Nephron progenitor cell (in vitro differentiated cells): ENCODE results near the gene LARGE2.
"Not testable (repeated sequence)": the region's sequence is repeated elsewhere in the genome, so short reads cannot be mapped to it uniquely, and the experiment has no call there.

Experiments
- DNase-seq: peaks from one replicate; pipeline ENCODE4 v3.0.0; 2021
- H3K27ac Mint-ChIP-seq: 2 replicates; pipeline ENCODE4 v1.8.0; 2021; ENCODE audit warnings: mild to moderate bottlenecking, moderate library complexity, mixed read lengths
- H3K27me3 Mint-ChIP-seq: 2 replicates; pipeline ENCODE4 v1.8.0; 2021; ENCODE audit warnings: mild to moderate bottlenecking, low read depth, mixed read lengths; ENCODE audit not compliant: poor library complexity
- H3K36me3 Mint-ChIP-seq: 2 replicates; pipeline ENCODE4 v1.8.0; 2021; ENCODE audit warnings: low read depth, mixed read lengths
- H3K4me1 Mint-ChIP-seq: 2 replicates; pipeline ENCODE4 v1.8.0; 2021; ENCODE audit warnings: mixed read lengths
- H3K4me3 Mint-ChIP-seq: 2 replicates; pipeline ENCODE4 v1.8.0; 2021; ENCODE audit warnings: mild to moderate bottlenecking, moderate library complexity, mixed read lengths
- H3K9me3 Mint-ChIP-seq: 2 replicates; pipeline ENCODE4 v1.8.0; 2021; ENCODE audit warnings: mild to moderate bottlenecking, moderate library complexity, mixed read lengths
- TF ChIP-seq, protein P1 (sequence below): fragments of 200-600 bp; sonication (generic); IDR thresholded peaks from 2 replicates; pipeline ENCODE4 v1.5.0; 2021; ENCODE audit warnings: antibody characterized with exemption

Gene LARGE2

DNA sequence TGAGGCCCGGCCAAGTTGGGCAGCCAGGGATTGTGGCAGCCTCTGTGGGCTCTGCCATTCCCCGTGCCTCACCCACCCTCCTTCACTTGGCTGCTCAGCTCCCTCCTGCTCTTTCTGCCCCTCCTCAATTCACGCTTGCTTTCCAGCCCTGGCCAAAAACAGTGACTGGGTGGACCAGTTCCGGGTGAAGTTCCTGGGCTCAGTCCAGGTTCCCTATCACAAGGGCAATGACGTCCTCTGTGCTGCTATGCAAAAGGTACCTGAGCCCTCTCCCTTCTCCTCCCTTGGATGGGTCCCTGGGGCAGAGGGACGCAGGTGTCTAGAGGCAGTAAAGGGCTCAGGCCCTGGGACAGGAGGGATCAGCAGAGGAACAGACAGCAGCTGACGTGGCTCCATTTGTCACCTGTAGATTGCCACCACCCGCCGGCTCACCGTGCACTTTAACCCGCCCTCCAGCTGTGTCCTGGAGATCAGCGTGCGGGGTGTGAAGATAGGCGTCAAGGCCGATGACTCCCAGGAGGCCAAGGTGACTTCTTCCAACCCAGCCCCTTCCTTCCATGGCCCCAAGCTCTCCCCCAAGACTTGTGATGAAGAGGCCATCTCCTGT lies 18.0 kb upstream of the LARGE2 start:
- TF ChIP-seq, protein P1, sequence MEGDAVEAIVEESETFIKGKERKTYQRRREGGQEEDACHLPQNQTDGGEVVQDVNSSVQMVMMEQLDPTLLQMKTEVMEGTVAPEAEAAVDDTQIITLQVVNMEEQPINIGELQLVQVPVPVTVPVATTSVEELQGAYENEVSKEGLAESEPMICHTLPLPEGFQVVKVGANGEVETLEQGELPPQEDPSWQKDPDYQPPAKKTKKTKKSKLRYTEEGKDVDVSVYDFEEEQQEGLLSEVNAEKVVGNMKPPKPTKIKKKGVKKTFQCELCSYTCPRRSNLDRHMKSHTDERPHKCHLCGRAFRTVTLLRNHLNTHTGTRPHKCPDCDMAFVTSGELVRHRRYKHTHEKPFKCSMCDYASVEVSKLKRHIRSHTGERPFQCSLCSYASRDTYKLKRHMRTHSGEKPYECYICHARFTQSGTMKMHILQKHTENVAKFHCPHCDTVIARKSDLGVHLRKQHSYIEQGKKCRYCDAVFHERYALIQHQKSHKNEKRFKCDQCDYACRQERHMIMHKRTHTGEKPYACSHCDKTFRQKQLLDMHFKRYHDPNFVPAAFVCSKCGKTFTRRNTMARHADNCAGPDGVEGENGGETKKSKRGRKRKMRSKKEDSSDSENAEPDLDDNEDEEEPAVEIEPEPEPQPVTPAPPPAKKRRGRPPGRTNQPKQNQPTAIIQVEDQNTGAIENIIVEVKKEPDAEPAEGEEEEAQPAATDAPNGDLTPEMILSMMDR = no peak
- no peak overlapping the region for H3K4me3 Mint-ChIP-seq
- no peaks in the 10 kb centered on the region for H3K9me3 Mint-ChIP-seq
- peaks cover 29% of the 10 kb centered on the region for H3K4me1 Mint-ChIP-seq
- no peak overlapping the region for H3K27ac Mint-ChIP-seq
- no peak for DNase-seq
- H3K27me3 Mint-ChIP-seq = peaks cover 6% of the 10 kb centered on the region
- no peaks in the 10 kb centered on the region for H3K36me3 Mint-ChIP-seq

DNA sequence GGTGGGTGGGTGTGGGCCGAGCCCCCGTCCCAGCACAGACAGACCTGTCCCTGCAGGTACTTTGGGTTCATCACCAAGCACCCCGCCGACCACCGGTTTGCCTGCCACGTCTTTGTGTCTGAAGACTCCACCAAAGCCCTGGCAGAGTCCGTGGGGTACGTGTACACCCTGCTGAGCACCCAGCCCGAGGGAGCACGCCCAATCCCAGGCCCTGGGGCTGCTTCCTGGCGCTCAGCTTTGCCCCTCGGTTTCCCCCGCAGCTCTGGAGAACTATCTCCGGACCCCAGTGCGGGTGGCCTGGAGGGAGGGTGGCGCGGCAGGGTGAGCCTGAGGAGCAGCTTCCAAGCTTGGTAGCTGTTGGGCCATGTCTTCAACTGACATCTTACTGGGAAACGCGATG lies 17.4 kb upstream of the LARGE2 start:
- H3K9me3 Mint-ChIP-seq = no peaks in the 10 kb centered on the region
- TF ChIP-seq, protein P1 = no peak
- H3K36me3 Mint-ChIP-seq = no peaks in the 10 kb centered on the region
- H3K27ac Mint-ChIP-seq = no peak overlapping the region
- H3K27me3 Mint-ChIP-seq = peaks cover 6% of the 10 kb centered on the region
- DNase-seq = no peak
- H3K4me1 Mint-ChIP-seq = peaks cover 29% of the 10 kb centered on the region
- H3K4me3 Mint-ChIP-seq = no peak overlapping the region

DNA sequence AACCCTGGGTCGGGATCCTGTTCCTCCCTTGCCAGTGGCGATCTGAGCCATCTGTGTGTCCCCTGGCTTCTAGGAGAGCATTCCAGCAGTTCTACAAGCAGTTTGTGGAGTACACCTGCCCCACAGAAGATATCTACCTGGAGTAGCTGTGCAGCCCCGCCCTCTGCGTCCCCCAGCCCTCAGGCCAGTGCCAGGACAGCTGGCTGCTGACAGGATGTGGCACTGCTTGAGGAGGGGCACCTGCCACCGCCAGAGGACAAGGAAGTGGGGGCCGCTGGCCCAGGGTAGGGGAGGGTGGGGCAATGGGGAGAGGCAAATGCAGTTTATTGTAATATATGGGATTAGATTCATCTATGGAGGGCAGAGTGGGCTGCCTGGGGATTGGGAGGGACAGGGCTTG lies 16.9 kb upstream of the LARGE2 start:
- H3K4me1 Mint-ChIP-seq = peaks cover 25% of the 10 kb centered on the region

DNA sequence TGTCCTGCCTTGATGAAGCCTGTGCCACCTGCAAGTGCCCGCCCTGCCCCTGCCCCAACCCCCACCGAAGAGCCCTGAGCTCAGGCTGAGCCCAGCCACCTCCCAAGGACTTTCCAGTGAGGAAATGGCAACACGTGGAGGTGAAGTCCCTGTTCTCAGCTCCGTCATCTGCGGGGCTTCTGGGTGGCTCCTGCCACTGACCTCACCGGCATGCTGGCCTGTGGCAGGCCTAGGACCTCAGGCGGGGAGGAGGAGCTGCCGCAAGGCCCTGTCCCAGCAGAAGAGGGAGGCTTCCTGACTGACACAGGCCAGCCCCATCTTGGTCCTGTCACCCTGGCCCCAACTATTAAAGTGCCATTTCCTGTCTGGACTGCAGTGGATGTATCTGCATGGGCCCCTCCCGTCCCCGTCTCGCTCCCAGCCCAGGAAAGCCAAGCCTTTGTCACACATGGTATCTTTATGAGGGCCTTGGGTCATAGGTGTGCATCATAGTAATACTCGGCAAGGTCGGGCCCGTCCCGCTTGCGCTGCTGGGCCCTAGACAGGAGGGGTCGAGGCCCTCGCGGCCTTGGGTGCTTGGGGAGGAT lies 16.3 kb upstream of the LARGE2 start:
- DNase-seq = no peak
- Mint-ChIP-seq H3K9me3 (no peaks in the 10 kb centered on the region), H3K4me1 (peaks cover 20% of the 10 kb centered on the region), H3K27me3 (no peaks in the 10 kb centered on the region), H3K4me3 (no peak overlapping the region), H3K27ac (peak overlapping the region; percentile 49), H3K36me3 (no peaks in the 10 kb centered on the region)
- TF ChIP-seq, protein P1 = no peak

More for the DNA sequence above, 16.9 kb upstream of the LARGE2 start:
- H3K27ac Mint-ChIP-seq, H3K4me3 Mint-ChIP-seq, H3K27me3 Mint-ChIP-seq, H3K9me3 Mint-ChIP-seq, DNase-seq, H3K36me3 Mint-ChIP-seq: not testable (repeated sequence)

DNA sequence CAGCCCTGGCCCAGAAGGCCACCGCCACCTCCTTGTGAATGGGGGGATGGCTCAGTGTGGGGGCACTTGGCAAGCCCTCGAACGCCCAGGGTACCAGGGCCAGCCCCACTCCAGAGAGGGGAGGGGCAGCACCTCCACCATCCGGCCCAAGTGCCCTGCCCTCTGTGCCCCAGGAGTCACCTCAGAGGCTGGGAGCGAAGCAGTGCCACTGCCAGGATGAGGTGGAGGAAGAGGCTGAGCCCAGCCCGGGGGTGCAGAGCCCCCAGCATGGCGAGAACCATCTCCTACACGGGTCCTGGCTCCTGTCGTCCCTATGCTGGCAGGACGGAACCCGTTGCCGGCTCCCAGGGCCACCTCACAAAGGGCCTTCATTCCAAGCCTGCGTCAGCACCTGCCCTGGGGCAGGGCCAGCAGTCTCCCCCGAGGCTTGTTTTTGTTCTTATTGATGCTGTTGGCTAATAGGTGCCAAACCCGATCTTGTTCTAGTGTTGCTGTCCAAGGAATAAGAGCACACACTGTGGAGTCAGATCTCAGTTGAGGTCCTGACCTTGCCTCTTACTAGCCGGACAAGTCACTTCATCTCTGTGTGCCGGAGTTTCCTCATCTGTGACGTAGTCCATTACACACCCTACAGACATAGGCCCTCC lies 15.4 kb upstream of the LARGE2 start, which contains the start of gene FREY1:
Gene FREY1 (minus strand): TSS at position 307 of the 647 bp plus-strand sequence. CDS start 26 bp downstream, at position 281.
- H3K4me3 Mint-ChIP-seq = no peak within 1 kb of the TSS
- TF ChIP-seq, protein P1 = no peak
- H3K27ac Mint-ChIP-seq = peak within 1 kb of the TSS; percentile 93
- H3K27me3 Mint-ChIP-seq = no peaks in the 10 kb centered on the region
- no peak for DNase-seq
- H3K36me3 Mint-ChIP-seq = no peaks in the 10 kb centered on the region
- H3K9me3 Mint-ChIP-seq = no peaks in the 10 kb centered on the region
- peaks cover 11% of the 10 kb centered on the region for H3K4me1 Mint-ChIP-seq

DNA sequence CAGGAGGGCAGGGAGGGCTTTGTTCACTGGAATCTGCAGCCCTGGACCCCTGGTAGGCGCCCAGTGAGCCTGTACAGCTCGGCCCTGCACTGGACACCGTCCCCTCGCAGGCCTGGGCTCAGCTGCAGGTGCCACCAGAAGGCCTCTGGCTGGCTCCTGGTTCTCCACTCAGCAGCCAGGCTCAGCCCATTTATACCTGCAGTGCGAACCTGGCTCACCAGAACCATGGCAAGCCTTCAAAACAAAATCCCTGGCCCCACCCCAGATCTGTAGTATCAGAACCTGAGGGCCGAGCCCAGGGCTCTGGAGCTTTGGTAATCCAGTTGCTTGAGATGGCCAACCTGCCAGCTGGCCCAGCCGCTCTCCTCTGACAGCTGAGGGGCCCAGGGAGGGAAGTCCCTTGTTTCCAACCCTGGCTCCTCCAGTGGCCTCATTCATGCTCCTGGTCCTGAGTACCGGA lies 14.5 kb upstream of the LARGE2 start:
- H3K9me3 Mint-ChIP-seq = no peaks in the 10 kb centered on the region
- no peak overlapping the region for H3K4me3 Mint-ChIP-seq
- H3K27ac Mint-ChIP-seq = no peak overlapping the region
- H3K4me1 Mint-ChIP-seq = peaks cover 11% of the 10 kb centered on the region
- H3K27me3 Mint-ChIP-seq = no peaks in the 10 kb centered on the region
- no peaks in the 10 kb centered on the region for H3K36me3 Mint-ChIP-seq
- TF ChIP-seq, protein P1 = no peak
- DNase-seq = no peak
